Measurements from ENCODE around the gene CADM1.

Gene CADM1

GRCh38 chr11:115180272-115180671 lies 323.9 kb downstream of the CADM1 start:
- no peak for DNase-seq (ENCODE audit: low read depth)

GRCh38 chr11:115179636-115180035 lies 324.6 kb downstream of the CADM1 start:
- no peak for DNase-seq (ENCODE audit: low read depth)

GRCh38 chr11:115178705-115179104 lies 325.5 kb downstream of the CADM1 start:
- no peak for DNase-seq (ENCODE audit: low read depth)

- DNase-seq (ENCODE audit: low read depth) = no peak
Measured at GRCh38 chr11:115173136-115173535, 331.1 kb downstream of the CADM1 start.

- DNase-seq (ENCODE audit: low read depth) = no peak
Measured at GRCh38 chr11:115170133-115170815, 333.9 kb downstream of the CADM1 start.

GRCh38 chr11:115169251-115169650 lies 335.0 kb downstream of the CADM1 start:
- DNase-seq (ENCODE audit: low read depth) = no peak

- DNase-seq (ENCODE audit: low read depth) = no peak
Measured at GRCh38 chr11:115168686-115169085, 335.5 kb downstream of the CADM1 start.

GRCh38 chr11:115168229-115168671 lies 336.0 kb downstream of the CADM1 start:
- no peak for DNase-seq (ENCODE audit: low read depth)

GRCh38 chr11:115167456-115167855 lies 336.8 kb downstream of the CADM1 start:
- no peak for DNase-seq (ENCODE audit: low read depth)

- no peak for DNase-seq (ENCODE audit: low read depth)
Measured at GRCh38 chr11:115166820-115167219, 337.4 kb downstream of the CADM1 start.

- DNase-seq (ENCODE audit: low read depth) = no peak
Measured at GRCh38 chr11:115164774-115165173, 339.4 kb downstream of the CADM1 start.

GRCh38 chr11:115162919-115163318 lies 341.3 kb downstream of the CADM1 start:
- no peak for DNase-seq (ENCODE audit: low read depth)

- DNase-seq (ENCODE audit: low read depth) = no peak
Measured at GRCh38 chr11:115161876-115162275, 342.3 kb downstream of the CADM1 start.

- DNase-seq (ENCODE audit: low read depth) = no peak
Measured at GRCh38 chr11:115159207-115159606, 345.0 kb downstream of the CADM1 start.

GRCh38 chr11:115158053-115158452 lies 346.2 kb downstream of the CADM1 start:
- DNase-seq (ENCODE audit: low read depth) = no peak

GRCh38 chr11:115157247-115157646 lies 347.0 kb downstream of the CADM1 start:
- DNase-seq (ENCODE audit: low read depth) = no peak

- DNase-seq (ENCODE audit: low read depth) = no peak
Measured at GRCh38 chr11:115155978-115156377, 348.2 kb downstream of the CADM1 start.

GRCh38 chr11:115155320-115155719 lies 348.9 kb downstream of the CADM1 start:
- DNase-seq (ENCODE audit: low read depth) = no peak

- no peak for DNase-seq (ENCODE audit: low read depth)
Measured at GRCh38 chr11:115154355-115154736, 349.9 kb downstream of the CADM1 start.

- no peak for DNase-seq (ENCODE audit: low read depth)
Measured at GRCh38 chr11:115153731-115154354, 350.4 kb downstream of the CADM1 start.

GRCh38 chr11:115153135-115153534 lies 351.1 kb downstream of the CADM1 start:
- DNase-seq (ENCODE audit: low read depth) = no peak

GRCh38 chr11:115151010-115151409 lies 353.2 kb downstream of the CADM1 start:
- DNase-seq (ENCODE audit: low read depth) = no peak

- DNase-seq (ENCODE audit: low read depth) = no peak
Measured at GRCh38 chr11:115148691-115149090, 355.5 kb downstream of the CADM1 start.

- DNase-seq (ENCODE audit: low read depth) = no peak
Measured at GRCh38 chr11:115148101-115148500, 356.1 kb downstream of the CADM1 start.
